OCI-LY3 (cell line): ENCODE results near the gene CHST12.

Experiments
- EZH2phosphoT487 ChIP-seq: fragments of 200-600 bp; shearing (Covaris generic); IDR thresholded peaks from 2 replicates; pipeline ENCODE4 v1.6.1; 2018; ENCODE audit warnings: antibody characterized with exemption, mixed run types, low read depth
- TF ChIP-seq, protein P1 (sequence below): fragments of 200-600, 300-600 bp; sonication (generic); IDR thresholded peaks from 2 replicates; pipeline ENCODE4 v1.5.1; 2014; ENCODE audit warnings: antibody characterized with exemption, low read length, low read depth

DNA sequence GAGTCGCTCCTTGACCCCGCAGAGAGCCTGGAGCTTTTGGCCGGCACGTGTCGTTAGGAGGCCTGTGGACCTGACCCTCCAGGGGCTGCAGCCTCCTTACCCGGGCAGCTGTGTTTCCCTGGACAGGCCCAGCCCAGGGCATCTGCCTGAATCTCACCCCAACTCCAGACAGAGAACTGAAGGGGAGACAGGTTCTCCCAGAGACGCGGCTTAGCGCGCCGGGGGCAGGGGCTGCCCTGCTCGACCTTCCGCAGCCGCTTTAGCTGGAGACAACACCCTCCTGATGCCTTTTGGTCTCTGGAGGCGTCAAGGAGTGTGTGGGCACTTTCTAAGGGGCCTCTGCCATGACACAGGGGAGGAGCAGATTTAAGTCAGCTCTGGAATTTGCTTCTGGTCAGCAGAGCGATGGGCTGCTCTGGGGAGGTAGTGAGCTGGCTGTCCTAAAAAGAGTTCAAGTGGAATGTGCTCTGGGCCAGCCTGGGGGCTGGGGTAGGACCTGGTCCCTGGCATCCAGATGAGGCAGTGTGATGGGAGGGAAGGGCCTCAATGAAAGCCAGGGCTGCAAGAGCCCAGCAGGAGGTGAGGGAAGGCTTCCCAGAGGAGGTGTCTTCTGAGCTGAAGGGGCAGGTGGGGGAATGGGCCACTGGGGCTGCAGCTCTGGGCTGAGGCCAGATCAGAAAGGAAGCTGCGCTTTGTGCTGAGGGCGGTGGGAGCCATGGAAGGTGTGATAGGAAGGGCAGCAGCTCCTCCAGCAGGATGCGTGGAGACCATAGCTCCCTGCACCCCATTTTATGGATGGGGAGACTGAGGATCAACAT is 67.0 kb downstream of the CHST12 start:
- TF ChIP-seq, protein P1, sequence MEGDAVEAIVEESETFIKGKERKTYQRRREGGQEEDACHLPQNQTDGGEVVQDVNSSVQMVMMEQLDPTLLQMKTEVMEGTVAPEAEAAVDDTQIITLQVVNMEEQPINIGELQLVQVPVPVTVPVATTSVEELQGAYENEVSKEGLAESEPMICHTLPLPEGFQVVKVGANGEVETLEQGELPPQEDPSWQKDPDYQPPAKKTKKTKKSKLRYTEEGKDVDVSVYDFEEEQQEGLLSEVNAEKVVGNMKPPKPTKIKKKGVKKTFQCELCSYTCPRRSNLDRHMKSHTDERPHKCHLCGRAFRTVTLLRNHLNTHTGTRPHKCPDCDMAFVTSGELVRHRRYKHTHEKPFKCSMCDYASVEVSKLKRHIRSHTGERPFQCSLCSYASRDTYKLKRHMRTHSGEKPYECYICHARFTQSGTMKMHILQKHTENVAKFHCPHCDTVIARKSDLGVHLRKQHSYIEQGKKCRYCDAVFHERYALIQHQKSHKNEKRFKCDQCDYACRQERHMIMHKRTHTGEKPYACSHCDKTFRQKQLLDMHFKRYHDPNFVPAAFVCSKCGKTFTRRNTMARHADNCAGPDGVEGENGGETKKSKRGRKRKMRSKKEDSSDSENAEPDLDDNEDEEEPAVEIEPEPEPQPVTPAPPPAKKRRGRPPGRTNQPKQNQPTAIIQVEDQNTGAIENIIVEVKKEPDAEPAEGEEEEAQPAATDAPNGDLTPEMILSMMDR, result no peak
- TF ChIP-seq EZH2phosphoT487, result no peak
